Measurements from ENCODE around the gene ITGAL.

Gene ITGAL

DNA sequence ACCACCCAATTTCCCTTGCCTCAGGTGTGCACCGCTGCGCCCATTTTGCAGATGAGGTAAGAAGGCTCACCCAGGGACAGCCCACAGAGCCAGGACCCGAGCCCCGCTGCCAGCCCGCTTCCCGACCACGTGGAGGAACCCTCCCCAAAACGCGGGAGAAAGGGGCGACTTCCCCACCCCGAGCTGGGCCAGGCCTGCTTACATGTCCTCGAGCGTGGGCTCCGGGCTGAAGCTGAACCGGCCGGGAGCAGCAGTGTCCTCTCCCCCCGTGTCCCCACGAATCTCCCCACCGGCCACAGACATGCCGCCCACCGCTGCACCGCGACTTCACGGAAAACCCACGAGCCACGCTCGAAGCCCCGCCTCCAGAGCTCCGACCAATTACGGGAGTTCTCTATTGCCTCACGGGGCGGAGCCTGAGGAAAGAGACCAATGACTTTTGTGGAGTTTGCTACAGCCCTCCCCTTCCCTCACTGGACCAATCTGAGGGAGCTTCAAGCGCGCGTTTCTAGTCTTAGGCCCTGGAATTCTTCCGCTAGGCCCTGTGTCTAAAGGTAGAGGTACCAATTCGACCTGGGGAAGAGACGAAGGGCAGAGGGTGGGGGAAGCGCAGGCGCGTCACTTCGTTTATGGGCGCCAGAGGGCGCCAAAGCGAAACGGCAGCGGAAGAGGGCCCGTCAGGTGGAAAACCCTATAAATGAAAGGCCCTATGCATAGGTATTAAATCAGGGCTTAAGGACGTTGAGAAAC lies 42.7 kb upstream of the ITGAL start, which contains the start of gene DCTPP1:
DCTPP1 (minus strand) TSS at position 353 of the 750 bp plus-strand sequence; CDS start at position 303, 50 bp downstream.
- no peaks in the 10 kb centered on the region for H4K20me1 ChIP-seq (ENCODE audit: insufficient read depth, low read length)
- H3F3A ChIP-seq (ENCODE audit: insufficient read depth, low read length) = no peaks in the 10 kb centered on the region
- no peak for TF ChIP-seq EZH2 (IDR thresholded peaks at IDR 0.05; ENCODE audit: borderline replicate concordance, low read length)
- TF ChIP-seq, protein P1, sequence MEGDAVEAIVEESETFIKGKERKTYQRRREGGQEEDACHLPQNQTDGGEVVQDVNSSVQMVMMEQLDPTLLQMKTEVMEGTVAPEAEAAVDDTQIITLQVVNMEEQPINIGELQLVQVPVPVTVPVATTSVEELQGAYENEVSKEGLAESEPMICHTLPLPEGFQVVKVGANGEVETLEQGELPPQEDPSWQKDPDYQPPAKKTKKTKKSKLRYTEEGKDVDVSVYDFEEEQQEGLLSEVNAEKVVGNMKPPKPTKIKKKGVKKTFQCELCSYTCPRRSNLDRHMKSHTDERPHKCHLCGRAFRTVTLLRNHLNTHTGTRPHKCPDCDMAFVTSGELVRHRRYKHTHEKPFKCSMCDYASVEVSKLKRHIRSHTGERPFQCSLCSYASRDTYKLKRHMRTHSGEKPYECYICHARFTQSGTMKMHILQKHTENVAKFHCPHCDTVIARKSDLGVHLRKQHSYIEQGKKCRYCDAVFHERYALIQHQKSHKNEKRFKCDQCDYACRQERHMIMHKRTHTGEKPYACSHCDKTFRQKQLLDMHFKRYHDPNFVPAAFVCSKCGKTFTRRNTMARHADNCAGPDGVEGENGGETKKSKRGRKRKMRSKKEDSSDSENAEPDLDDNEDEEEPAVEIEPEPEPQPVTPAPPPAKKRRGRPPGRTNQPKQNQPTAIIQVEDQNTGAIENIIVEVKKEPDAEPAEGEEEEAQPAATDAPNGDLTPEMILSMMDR (IDR thresholded peaks at IDR 0.05; ENCODE audit: low read length) = peak; percentile 94
- no peaks in the 10 kb centered on the region for H3K9me2 ChIP-seq (ENCODE audit: low read depth, low read length)
- peaks cover 28% of the 10 kb centered on the region for H3K36me3 ChIP-seq (ENCODE audit: insufficient read depth, low read length)
- H3K9me3 ChIP-seq (ENCODE audit: low read length) = no peaks in the 10 kb centered on the region
- H3K4me2 ChIP-seq (ENCODE audit: low read length) = peak within 1 kb of the TSS; percentile 84
- H3K27ac ChIP-seq (ENCODE audit: low read depth, low read length, poor library complexity, severe bottlenecking) = peak within 1 kb of the TSS; percentile 64
- peak within 1 kb of the TSS; percentile 85 for H3K9ac ChIP-seq (ENCODE audit: low read length)
- peaks cover 21% of the 10 kb centered on the region for H3K4me1 ChIP-seq (ENCODE audit: insufficient read depth, low read length, severe bottlenecking)
- H3K27me3 ChIP-seq (ENCODE audit: insufficient read depth, low read length) = no peaks in the 10 kb centered on the region
- peak within 1 kb of the TSS; percentile 42; the same call in 1 of the 2 replicates for H2AFZ ChIP-seq (ENCODE audit: low read length)
- peaks cover 18% of the 10 kb centered on the region for H3K79me2 ChIP-seq (ENCODE audit: insufficient read depth, low read length)
- peak within 1 kb of the TSS; percentile 90 for H3K4me3 ChIP-seq (ENCODE audit: low read depth, low read length, poor library complexity, severe bottlenecking)

DNA sequence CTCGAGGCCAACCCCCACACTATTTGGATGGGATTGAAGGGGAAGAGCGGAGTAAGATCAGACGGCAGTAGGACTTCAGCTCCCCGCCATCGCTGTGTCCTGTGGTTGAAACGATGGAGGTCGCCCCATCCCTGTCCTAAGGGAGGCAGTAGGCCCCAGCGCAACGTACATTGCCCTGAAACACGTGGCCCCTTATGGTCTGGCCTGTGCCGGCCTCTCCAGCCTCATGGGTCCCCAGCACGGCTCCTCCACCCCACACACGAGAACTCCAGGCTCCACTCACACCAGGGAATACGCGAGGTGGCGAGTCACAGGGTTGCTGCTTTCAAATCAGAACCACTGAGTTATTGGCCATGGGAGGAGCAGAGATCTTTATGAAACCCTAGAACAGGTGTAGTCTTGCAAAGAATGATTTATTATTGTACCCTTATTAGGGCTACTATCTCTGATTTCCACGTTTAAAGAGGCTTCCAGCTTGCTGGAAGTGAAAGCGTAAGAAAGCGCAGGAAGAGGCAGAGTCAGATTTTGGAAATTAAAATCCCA lies 42.0 kb upstream of the ITGAL start:
- Histone ChIP-seq H3K4me3 (ENCODE audit: low read depth, low read length, poor library complexity, severe bottlenecking) (peak overlapping the region; percentile 15), H3F3A (ENCODE audit: insufficient read depth, low read length) (no peaks in the 10 kb centered on the region), H3K36me3 (ENCODE audit: insufficient read depth, low read length) (peaks cover 26% of the 10 kb centered on the region), H3K79me2 (ENCODE audit: insufficient read depth, low read length) (peaks cover 18% of the 10 kb centered on the region), H3K4me1 (ENCODE audit: insufficient read depth, low read length, severe bottlenecking) (peaks cover 21% of the 10 kb centered on the region), H4K20me1 (ENCODE audit: insufficient read depth, low read length) (no peaks in the 10 kb centered on the region), H2AFZ (ENCODE audit: low read length) (peak overlapping the region; percentile 42; the same call in 1 of the 2 replicates), H3K27ac (ENCODE audit: low read depth, low read length, poor library complexity, severe bottlenecking) (peak overlapping the region; percentile 52), H3K9me3 (ENCODE audit: low read length) (no peaks in the 10 kb centered on the region), H3K9me2 (ENCODE audit: low read depth, low read length) (no peaks in the 10 kb centered on the region), H3K4me2 (ENCODE audit: low read length) (peak overlapping the region; percentile 48), H3K9ac (ENCODE audit: low read length) (peak overlapping the region; percentile 17), H3K27me3 (ENCODE audit: insufficient read depth, low read length) (no peaks in the 10 kb centered on the region)
- TF ChIP-seq EZH2 (IDR thresholded peaks at IDR 0.05; ENCODE audit: borderline replicate concordance, low read length) = no peak
- TF ChIP-seq, protein P1 (IDR thresholded peaks at IDR 0.05; ENCODE audit: low read length) = peak; percentile 44; the same call in 1 of the 2 replicates

DNA sequence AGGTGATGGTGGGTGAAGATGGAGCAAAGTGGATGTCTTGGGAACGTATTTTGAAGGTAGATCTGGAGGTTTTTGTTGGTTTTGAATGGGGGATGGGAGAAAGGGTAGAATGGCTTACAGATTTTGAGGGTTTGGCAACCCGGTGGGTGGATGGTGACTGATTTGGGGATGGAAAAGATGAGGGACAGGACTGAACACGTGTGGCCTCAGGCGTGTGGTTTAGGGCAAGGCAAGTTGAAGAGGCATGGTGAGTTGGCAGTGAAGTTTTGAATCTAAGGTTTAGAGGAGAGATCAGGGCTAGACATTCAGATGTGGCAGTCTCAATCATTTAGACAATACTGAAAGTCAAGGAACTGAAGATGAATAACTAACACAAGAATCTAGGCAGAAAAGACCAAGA lies 37.7 kb upstream of the ITGAL start:
- no peak overlapping the region for H2AFZ ChIP-seq (ENCODE audit: low read length)
- no peaks in the 10 kb centered on the region for H3K36me3 ChIP-seq (ENCODE audit: insufficient read depth, low read length)
- H4K20me1 ChIP-seq (ENCODE audit: insufficient read depth, low read length) = no peaks in the 10 kb centered on the region
- no peak overlapping the region for H3K4me3 ChIP-seq (ENCODE audit: low read depth, low read length, poor library complexity, severe bottlenecking)
- H3K4me2 ChIP-seq (ENCODE audit: low read length) = no peak overlapping the region
- no peak overlapping the region for H3K27ac ChIP-seq (ENCODE audit: low read depth, low read length, poor library complexity, severe bottlenecking)
- no peaks in the 10 kb centered on the region for H3K9me2 ChIP-seq (ENCODE audit: low read depth, low read length)
- no peaks in the 10 kb centered on the region for H3F3A ChIP-seq (ENCODE audit: insufficient read depth, low read length)
- H3K79me2 ChIP-seq (ENCODE audit: insufficient read depth, low read length) = no peaks in the 10 kb centered on the region
- TF ChIP-seq, protein P1 (IDR thresholded peaks at IDR 0.05; ENCODE audit: low read length) = no peak
- TF ChIP-seq EZH2 (IDR thresholded peaks at IDR 0.05; ENCODE audit: borderline replicate concordance, low read length) = no peak
- H3K27me3 ChIP-seq (ENCODE audit: insufficient read depth, low read length) = no peaks in the 10 kb centered on the region
- H3K9me3 ChIP-seq (ENCODE audit: low read length) = no peaks in the 10 kb centered on the region
- no peak overlapping the region for H3K9ac ChIP-seq (ENCODE audit: low read length)
- peaks cover 17% of the 10 kb centered on the region for H3K4me1 ChIP-seq (ENCODE audit: insufficient read depth, low read length, severe bottlenecking)
